Smooth muscle cell of the brain vasculature (primary cell): Measurements from ENCODE around the gene ROR1.

Experiments used
- DNase-seq: peaks from one replicate; pipeline ENCODE4 v3.0.0-alpha.2; 2012; ENCODE audit warnings: low read depth, low spot score

Gene ROR1

DNA sequence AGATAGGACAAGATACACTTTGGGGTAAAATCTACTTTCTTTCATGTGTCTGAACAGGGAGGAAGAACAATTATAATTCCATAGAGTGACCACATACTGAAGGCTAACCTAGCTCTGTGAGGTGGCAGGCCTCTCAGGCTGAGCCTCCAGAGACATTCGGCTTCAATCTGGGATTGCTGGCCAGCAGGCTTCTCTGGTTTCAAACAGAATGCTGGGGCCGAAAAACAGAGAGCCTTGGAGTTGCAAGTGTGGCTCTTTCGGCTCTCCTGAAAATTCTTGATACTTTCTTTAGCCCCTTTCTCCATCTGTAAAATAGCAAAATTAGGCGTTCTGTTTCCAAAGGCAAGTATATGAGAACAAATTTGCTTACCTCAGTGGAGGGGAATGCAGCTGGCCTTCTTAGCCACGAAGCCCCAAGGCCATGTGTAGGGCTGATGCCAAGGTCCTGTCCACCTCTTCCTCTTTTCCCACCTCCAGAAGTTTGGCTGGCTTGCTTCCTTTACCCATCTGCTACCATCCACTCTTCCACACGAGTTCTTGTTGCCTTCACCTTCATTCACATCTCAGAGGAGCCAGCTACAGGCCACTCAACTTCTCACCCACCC lies 399.6 kb downstream of the ROR1 start:
- no peak for DNase-seq

GRCh38 chr1:64175639-64176038 lies 401.8 kb downstream of the ROR1 start:
- no peak for DNase-seq

DNA sequence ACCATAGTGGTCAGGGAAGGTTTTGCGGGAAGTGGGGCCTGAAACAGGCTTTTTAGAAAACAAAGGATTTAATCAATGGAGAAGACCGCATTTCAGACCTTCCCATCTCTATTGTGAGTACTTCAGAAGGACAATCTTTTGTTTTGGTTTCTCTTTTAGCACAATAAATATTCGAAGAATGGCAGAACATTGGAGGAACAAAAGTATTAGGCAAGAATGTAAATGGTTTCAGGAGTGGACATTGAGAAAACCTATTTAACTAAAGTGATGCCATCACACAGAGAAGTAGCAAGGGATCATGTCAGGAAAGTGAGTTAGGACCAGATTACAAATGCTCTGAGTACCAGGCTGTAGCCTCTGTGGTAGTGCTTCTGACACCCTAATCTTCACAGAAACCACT lies 402.8 kb downstream of the ROR1 start:
- DNase-seq = no peak

DNA sequence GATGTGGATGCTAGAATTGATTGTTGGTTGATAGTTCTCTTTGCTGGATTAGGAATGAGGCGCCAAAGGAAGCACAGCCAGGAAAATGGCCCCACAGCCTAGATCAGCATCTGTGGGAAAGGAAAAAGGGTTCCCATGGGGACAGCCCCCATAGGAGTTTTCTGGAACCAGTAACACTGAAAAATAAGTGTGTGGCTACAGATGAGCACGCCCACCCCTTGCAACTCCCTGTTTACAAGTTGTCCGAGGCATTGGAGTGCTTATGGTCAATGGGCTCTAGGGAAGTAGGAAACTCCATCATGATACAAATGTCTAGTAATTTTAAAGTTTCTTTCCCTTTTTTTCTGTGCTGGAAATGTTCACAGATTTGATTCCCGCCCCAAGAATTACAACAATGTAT lies 405.8 kb downstream of the ROR1 start:
- DNase-seq = no peak

- DNase-seq = no peak
Measured at GRCh38 chr1:64182207-64182606, 408.4 kb downstream of the ROR1 start.

GRCh38 chr1:64183395-64184002 lies 409.7 kb downstream of the ROR1 start:
- no peak for DNase-seq

DNA sequence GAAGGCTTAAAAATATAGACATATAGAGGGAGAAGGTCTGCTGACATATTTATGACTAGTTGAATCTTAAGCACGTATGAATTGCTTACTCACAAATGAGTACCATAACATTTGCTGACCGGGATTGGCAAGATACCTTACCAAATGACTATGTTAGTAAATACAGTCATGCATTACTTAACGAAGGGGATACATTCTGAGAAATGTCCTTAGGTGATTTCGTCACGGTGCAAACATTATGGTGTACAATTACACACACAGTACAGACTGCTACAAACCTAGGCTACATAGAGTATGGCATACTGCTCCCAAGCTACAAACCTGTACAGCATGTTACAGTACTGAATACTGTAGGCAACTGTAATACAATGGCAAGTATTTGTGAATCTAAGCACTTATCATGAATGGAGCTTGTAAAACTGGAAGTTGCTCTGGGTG lies 410.2 kb downstream of the ROR1 start:
- DNase-seq = no peak

GRCh38 chr1:64186138-64186897 lies 412.5 kb downstream of the ROR1 start:
- DNase-seq = no peak

DNA sequence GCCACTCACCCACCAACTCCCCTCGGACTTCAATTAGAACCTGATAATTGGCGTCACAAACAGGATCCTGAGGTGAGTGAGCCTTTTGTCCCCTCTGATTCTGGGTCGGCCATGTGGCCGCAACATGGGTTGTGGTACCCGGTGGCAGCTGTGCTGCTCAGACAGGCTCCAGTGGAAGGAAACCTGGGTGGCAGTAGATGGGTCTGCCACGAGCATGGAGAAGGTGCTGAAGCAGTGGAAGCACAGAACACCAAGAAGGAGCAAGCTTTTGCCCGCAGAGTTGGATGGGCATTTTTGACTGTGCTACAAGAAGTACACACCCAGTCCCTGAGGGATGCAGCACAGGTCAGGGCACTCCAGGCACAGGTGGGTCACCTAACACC lies 413.1 kb downstream of the ROR1 start:
- no peak for DNase-seq

DNA sequence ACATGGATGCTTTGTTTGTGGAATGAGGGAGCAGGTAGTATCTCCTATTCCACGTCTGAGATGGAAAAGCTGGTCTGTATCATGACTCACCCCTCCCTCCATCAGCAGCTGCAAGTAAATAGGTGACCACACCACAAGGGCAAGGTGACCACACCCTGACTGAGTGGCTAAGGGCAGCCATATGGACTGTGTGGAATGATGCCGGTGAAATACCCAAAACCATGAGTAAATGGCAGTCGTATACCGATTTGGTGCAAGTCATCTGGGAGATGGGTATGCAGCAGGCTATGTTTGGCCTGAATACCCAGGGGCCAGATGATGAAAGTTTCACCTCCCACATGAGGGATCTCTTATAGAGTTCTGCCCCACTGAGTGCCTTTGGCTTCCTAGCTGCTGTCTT lies 413.8 kb downstream of the ROR1 start:
- DNase-seq = no peak

- DNase-seq = no peak
Measured at GRCh38 chr1:64192290-64192689, 418.5 kb downstream of the ROR1 start.

GRCh38 chr1:64194168-64195080 lies 420.6 kb downstream of the ROR1 start:
- DNase-seq = no peak

GRCh38 chr1:64195081-64195395 lies 421.2 kb downstream of the ROR1 start:
- DNase-seq = no peak

DNA sequence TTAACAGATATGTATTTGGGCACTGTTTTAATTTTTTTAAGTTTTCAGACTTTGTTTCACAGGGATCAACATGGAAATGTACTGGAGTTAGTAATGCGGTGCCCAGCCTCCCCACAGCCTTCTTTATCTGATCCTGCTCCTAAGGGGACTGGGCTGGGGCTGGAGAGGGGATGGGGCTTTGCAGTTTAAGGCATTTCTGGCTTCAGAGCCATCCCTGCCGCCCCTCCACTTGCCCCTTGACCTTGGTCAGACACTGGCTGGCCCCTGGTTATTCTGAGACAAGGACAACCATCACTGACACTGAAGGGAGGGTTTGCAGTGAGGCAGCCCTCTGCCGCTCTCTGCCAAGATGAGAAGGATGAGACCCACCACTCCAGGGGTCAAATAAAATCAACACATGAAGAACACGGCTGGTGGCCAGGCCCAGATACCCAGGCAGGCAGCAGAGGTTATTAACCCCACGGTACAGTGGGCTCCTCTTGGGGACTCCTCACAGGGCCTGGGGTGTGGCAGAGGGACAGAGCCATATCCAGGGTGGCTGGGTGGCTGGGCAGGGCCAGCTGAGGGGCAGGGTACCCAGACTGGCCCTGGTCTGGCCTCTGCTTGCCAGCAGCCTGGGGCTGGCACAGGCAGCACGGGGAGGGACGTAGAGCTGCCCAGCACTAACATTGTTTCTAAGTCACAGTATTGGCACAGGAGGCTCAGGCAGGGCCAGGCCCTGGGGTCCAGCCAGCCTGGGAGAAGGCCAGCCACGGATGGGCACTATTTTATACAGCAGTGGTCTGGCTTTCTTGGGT lies 422.5 kb downstream of the ROR1 start:
- no peak for DNase-seq

DNA sequence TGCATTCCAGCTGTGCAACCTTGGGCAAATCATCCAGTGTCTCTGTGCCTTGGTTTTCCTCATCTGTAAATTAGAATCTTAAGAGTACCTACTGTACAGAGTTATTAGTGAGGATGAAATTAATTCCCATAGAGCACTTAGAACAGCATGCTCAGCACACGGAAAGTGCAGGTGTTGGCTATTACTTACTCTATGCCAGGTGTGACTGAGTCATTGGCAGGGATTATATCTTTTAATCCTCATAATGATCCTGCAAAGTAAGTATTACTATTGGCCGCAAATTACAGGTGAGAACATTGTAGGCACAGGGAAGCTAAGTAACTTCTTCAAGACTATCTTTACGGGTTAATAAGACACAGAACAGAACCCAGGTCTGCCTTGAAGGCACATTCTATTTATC lies 423.3 kb downstream of the ROR1 start:
- DNase-seq = no peak

DNA sequence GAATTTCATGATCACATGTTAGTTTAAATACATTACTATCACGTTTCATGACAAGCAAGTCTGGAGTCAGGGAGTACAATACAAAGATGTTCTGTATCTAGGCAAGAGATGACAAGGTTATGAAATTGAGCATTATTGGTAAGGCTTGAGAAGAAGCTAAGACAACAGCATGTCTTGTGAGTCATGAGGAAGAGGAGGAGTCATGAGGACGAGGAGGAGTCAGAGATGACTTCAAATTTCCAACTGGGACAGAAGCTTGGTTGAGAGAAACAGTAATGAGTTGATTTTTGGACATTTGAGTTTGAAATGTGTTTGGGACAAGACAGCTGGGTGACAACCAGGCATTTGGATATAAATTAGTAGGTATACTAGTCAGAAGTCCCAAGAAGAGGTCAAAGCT lies 425.3 kb downstream of the ROR1 start:
- no peak for DNase-seq

DNA sequence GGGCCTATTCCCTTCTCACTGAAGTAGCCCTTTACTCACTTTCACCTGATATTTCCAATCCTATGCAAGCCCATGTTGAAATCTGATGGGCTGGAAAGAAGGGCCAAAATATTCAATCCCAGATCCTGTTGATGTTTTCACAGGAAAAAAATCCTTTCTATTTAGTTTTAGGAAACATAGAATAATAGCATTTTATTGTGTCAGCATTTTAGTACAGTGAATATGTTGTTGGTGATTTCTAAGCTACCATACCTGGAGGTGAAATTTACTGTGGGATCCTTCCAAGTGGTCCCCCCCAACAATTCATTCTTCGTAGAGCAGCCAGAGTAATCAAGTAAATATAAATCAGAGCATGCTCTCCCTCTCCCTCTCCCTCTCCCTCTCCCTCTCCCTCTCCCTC lies 426.2 kb downstream of the ROR1 start:
- no peak for DNase-seq

GRCh38 chr1:64203420-64203819 lies 429.6 kb downstream of the ROR1 start, which contains the start of gene UBE2U:
TSS of gene UBE2U (plus strand) at chr1:64203623. CDS start at chr1:64204051, 428 bp downstream.
- DNase-seq = no peak

DNA sequence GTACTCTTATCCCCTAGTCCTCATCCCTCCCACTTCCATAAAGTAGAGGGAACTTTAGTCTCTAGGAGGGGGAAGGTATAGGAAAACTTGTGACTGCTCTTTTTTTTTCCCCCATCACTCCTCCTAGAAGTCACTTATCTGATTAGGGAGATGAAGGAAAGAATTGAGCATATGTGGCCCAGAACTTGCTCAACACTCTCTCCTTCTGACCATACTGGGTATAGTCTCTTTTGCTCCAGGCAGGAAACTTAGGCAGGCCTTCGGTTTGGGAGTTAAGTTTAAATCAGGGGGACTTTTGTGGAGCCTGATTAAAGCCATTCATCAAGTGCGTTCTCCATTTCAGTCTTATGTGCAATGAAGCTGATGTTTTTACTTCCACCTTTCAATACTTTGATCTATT lies 435.4 kb downstream of the ROR1 start:
- no peak for DNase-seq

- no peak for DNase-seq
Measured at GRCh38 chr1:64212031-64212430, 438.2 kb downstream of the ROR1 start.

DNA sequence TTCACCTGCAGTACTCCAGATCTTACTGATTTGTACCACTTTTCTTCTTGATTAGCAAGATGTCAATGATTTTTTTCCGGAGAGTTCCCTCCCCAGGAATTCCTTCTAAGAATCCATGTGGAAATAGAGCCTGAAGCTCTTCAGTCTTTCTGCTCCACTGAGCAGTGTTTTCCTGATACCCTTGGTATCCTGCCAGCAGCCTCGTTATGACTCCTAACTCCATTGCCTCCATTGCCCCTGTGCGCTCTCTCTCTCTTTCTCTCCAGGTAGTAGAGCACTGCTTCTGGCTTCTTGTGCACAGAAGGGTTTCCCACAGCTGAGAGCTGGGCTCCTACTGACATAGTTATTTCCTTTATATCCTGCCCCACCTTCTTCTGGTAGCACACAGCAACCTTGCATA lies 441.8 kb downstream of the ROR1 start:
- no peak for DNase-seq
